T-helper 1 cell treated with Interleukin-12 subunit alpha and Interleukin-12 subunit beta and Interleukin-4 antibody, amounts not matched to agents 30 ng/mL and 1 ng/mL, for 36 hours (primary cell): Measurements from ENCODE around the gene MYADML2. TPM values are rescaled to one million over a fixed set of nuclear protein-coding genes. Genes with fewer than 3 reads are reported as not detected.

Experiments used
- intact Hi-C: fragments of 100-400 bp; cut with micrococcal nuclease; formaldehyde crosslinking; loops from one replicate; pipeline ENCODE4 v1.15.1; 2024
- total RNA-seq: library from RNA; stranded (reverse); gene quantifications from 2 replicates; pipeline ENCODE4 v1.2.3, GENCODE V29; 2022

Gene MYADML2
- total RNA-seq, 1 donor from 2014 or later = not detected

DNA sequence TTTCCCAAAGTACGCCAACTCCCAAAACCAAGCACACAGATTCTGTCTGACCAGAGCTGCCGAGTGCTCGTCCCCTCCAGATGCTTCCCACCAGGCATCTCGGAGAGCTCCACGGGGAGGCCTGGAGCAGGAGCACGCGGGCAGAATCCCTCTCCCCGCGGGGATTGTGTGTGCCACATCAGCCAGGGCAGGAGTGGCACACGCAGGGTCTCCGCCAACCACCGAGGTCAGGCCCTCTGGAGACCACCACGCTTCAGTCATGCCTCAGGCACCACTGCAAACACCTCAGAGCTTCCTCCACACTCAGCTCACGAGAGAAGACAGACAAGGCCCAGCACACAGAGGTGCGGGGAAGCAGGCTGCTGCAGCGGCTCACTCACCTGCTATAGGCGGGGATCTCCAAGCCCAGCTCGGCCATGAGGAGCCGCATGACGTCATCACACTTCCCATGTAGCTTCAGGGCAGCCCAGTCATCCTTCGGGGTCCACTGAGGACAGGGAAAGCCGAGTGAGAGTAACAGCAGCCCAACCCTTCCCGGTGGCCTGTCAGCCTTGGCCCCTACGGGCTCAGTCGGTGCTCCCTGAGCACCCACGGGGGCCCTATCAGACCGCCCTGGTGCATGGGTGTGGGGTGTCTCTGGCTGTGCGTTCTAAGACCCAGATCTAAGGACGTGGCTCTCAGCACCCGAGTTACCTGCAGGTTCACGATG, 33.5 kb downstream of the MYADML2 start:
- intact Hi-C loops = loop anchor here (5.0 kb wide), 1 partner anchor 109 kb away; the partner anchor contains the start of genes CENPX and LRRC45

DNA sequence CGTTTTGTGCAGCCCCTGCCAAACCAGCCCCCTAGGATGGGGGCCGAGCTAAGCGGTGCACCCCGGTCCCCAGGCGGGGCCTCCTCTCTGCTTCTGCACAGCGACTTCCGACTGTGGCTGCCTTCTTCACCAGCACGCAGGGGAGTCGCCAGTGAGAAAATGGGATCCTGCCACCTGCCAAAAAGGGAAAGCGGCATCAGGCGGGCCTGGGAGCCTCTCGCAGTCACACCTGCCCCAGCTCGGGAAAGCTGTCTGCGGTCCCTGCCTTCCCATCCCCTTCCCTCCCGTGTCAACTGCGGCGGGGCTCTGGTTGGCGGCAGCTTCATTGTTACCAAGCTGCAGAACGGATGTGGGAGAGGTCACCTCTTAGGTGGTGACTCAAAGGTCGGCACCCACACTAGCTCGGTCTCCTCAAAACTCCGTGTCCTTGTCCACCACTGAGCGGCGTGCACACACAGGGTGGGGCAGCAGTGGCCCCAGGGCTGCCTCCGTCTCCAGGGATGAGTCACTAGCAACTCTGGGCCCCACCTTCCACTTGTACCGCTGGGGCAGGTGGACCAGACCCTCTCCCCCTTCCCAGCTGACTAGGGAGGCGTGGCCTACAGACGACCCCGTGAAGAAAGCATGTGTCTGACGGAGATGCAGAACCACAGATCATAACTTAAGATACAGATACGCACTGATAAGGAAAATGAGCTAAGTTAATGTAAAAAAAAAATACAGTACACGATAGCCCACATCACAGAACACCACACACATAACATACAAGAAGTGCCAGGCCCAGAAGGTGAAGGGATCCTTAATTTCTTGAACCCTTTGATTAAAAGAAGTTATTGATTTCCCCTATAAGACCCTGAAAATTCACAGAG, 34.4 kb downstream of the MYADML2 start:
- intact Hi-C loops = loop anchor here (5.0 kb wide), 1 partner anchor 110 kb away; the partner anchor contains the start of genes CENPX and LRRC45

DNA sequence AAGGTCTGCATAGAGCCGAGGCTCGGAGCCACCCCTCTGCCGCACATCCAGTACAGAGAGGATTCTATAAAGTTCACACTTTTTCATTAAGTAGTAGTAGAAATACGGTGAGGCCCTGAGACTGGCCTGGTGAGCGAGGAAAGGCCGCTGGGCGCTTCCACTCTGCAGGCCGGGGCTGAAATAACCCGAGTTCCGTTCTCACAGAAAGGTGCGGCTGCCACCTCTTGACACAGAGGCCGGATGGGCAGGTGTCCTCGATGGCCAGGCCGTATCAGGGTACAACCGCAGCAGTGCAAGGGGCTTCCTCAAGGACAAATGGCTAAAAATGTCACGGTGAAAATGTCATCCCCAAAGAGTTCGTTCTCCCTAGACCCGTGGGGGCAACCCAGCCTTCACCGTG, 35.1 kb downstream of the MYADML2 start:
- intact Hi-C loops = loop anchor here (1.0 to 5.0 kb wide), 6 partner anchors 15 to 110 kb away; partner anchors contain the start of genes ALYREF, ANAPC11, ARHGDIA and CENPX

DNA sequence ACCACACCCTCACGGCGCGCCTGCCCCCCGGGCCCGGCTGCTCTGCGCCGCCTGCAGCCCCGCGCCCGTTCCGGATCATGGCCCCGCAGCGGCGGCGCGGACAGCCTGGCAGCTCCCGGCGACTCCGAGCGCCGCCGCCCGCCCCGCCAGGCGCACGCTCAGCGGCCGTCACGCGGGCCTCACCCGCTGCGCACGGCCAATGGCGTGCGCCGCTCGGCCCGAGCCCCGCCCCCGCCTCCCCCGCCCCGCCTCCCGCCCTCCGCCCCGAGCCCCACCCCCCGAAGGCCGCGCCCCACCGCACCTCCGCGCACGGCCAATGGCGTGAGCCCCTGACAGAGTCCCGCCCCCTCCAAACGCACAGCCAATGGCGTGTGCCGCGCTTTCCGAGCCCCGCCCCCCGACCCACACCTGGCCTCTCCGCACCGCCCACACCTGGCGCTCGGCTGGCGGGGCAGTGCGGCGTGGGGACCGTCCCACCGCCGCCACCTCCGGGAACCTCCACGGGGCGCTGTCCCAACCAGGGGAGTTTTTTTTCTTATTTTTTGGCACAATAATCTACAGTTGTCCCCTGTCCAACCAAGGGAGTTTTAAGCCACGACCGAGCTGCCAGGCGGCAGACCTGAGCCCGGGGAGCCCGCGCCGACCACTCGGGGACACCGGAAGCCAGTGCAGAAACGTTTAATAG, 35.6 kb downstream of the MYADML2 start, which contains the start of gene PCYT2:
Gene PCYT2, minus strand, starts transcription at position 123 of the 685 bp plus-strand sequence. Its CDS starts 44 bp downstream, at position 79.
- intact Hi-C loops = loop anchor here (1.0 to 5.0 kb wide), 6 partner anchors 15 to 111 kb away; partner anchors contain the start of genes ALYREF, ANAPC11, ARHGDIA and CENPX

DNA sequence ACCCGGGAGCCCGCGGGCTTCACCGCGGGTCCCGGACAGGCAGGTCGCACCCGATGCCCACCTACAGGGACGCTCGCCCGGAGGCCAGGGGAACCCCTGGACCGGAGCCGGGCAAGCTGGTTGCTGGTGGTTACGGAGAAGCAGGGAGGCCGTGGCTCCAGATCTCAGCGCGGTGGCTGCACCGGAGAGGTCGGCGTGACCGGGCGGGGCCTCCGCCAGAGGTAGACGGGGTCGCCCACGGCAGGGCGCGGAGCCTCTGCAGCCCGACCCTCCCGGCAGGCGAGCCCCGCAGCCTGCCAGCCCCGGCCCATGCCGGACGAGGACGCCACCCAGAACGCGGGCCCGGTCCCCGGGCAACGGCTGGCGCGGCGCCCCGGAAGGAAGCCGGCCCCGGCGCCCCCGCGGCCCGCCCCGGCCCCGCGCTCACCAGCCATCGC, 36.2 kb downstream of the MYADML2 start:
- intact Hi-C loops = loop anchor here (1.0 to 5.0 kb wide), 7 partner anchors 7 to 111 kb away; partner anchors contain the start of genes ALYREF, ANAPC11, ARHGDIA and CENPX

DNA sequence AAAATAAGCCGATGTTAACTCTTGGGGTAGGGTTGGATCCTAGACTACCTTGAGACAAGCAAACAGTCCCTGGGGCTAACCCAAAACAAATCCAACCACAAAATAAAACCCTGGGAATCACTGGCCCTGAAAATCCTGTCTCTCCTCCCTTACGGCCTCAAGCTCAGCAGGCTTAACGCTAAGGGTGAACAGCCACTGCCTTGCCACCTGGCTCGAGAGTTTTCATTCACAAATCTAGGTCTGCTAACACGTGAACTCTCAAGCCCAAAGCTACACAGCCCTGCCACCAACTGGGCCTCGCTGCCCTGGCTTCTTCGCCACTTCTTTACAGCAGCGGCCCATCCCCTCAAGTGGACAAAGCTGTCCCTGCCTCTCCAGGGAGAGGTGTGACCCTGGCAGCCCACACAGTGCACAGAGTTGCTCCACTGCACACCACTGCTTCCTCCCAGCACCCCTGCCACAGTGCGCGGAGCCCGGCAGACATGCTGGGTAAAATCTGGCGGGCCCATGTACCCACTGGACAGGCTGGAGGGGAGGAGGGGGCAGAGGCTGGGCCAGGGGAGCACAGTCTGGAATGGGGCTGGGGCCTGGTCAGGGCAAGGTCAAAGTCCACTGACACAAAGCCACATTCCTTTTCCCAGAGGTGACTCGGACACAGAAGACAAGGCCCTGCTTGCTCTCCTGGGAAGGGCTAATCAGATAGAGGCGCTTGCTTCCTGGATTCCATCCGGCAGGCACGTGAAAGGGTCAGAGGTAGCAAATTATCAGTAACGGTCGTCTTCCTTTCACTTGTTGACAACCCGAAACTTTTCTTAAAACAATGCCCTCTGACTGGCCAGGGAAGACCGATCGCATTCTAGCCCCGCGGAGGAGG, 36.8 kb downstream of the MYADML2 start:
- intact Hi-C loops = loop anchor here (1.0 to 5.0 kb wide), 4 partner anchors 8 to 112 kb away; partner anchors contain the start of genes CENPX, LRRC45, MAFG and MCRIP1

DNA sequence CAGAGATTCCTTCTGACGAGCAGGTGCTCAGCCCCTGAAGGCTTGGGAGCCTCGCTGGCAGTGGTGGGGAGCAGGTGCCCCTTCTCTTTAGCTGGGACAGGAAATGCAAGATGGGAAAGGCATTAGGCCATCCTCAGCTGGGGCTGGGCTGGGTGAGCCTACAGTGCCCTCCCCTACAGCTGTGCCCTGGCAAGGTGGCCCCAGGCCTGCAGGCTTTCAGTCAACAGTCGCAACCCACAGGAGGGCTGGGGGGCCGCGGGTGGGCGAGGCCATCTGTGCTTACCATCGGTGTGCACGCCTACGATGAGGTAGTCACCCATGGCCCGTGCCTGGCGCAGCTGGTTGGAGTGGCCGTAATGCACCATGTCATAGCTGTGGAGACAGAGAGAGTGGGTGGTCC, 37.8 kb downstream of the MYADML2 start:
- intact Hi-C loops = no loop called here

DNA sequence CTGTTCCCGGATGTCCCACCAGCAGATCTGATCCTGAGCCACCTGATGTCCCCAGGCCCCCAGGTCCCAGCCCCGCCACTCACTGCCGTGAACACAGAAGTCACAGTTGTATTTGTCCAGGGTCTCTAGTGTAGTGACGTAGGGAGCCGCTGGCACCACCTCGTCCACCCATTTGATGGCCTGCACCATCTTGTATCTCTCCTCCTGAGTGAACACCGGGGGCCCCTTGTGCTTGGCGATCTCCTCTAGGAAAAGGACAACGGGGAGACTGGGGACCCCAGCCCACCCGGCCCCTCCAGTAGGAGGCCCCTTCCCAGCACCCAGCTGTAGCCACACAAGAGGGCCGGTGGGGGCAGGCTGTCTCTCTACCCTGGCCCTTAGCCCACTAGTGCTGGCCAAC, 38.2 kb downstream of the MYADML2 start:
- intact Hi-C loops = no loop called here

DNA sequence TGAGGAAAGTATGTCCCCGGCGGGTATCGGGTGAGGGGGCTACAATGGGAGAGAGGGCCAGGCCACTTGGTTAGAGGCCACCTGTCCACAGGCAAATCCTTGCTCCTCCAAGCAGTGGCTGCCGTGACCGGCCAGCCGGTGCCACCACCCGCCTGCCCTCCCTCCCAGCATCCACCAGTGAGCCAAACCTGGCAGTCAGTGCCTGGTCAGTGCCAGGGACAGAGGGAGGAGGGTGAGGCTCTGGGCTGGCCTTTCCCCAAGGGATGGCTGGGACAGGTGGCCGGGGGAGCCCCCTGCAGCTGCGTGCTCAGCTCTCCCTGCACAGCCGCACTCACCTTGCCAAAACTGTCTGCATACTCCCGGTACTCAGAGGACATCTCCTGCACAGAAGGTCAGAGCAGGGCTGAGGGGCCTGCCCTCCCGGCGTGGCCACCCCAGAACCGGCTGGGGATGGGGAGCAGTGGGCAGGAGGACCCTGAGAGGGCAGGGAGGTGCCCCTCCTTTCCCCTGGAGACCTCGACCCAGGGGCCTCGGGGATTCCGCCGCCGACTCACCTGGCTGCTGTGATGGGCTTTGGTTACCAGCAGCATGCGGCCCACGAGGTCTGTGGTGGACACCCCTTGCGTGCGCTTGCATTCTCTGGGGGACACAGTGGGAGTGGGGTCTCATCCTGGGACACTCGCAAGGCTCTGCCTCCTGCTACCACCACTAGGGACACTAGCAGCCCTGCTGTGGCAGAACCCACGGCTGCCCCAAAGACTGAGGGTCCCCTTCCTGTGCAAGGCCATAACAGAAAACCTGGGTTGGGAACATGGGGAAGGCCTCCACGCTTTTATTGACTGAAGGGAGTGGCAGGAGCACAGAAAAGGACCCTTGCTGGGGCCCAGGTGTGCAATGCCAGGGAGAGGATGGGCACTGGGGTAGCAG, 39.6 kb downstream of the MYADML2 start:
- intact Hi-C loops = no loop called here

DNA sequence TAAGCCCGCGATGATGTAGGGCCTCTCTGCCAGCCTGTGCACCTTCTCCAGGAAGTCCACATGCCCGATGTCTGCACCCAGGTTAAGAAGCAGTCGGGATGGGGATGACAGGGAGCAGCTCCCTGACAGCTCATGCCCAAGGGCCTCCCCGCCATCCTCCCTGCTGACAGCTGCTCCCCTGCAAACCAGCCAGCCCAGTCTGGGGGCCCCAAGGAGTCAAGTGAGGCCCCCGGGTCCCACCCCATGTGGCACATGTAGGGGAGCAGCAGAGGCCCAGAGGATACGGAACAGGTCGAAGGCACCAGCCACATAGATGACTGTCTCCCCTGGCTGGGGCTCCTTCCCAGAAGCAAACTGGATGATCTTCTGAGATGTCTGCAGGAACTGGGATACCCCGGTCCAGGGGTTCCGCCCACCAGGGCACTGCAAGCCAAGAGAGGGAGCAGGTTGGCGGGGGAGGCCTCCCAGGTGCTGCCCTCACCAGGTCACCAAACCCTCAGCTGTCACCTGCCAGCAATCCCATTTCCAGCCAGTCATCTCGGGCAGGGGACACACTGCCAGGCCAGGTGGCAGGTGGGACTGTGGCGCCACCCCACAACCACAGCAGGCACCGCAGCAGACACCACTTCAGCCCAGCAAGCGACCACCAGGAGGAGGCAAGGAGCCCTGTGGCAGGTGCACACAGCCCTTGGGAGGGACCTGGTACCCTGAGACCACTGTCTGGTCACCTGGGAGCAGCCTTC, 40.4 kb downstream of the MYADML2 start:
- intact Hi-C loops = no loop called here

DNA sequence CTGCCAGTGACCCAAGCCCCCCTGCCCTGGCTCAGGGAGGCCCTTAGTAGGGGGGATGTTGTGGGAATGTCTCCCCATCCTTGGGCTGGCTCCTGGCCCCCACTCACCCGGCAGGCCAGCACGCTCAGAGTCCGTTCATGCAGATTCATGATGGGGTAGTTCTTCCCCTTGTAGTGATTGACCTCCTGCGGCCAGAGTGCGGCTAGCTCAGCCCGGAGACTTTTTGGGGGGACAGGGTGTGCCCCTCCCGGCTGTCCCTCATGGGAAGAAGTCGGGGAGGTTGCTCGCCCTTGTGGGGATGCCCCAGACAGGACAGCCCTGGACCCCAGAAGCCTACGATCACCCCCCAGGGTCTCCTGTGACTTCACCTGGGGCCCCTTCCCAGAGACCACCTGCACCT, 41.0 kb downstream of the MYADML2 start:
- intact Hi-C loops = no loop called here

DNA sequence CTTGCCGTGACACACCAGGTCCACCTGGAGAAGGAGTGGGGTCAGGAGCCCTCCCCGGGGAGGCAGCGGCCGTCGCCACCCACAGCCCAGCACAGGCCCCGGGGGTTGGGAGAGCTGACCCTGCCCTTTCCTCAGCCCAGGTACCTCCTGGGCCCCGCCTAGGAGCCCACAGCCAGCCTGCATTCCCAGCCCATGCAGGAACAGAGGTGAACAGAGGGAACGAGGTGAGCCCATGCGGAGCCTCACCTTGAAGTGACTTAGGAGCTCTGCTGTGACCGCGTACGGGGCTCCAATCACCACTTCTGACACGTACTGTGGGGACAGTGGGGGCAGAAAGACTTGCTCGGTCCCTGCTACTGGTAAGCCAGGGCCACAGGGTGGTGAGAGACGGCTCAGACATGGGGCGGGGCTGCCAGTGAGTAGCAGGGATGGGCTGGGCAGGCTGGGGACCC, 41.6 kb downstream of the MYADML2 start:
- intact Hi-C loops = no loop called here

DNA sequence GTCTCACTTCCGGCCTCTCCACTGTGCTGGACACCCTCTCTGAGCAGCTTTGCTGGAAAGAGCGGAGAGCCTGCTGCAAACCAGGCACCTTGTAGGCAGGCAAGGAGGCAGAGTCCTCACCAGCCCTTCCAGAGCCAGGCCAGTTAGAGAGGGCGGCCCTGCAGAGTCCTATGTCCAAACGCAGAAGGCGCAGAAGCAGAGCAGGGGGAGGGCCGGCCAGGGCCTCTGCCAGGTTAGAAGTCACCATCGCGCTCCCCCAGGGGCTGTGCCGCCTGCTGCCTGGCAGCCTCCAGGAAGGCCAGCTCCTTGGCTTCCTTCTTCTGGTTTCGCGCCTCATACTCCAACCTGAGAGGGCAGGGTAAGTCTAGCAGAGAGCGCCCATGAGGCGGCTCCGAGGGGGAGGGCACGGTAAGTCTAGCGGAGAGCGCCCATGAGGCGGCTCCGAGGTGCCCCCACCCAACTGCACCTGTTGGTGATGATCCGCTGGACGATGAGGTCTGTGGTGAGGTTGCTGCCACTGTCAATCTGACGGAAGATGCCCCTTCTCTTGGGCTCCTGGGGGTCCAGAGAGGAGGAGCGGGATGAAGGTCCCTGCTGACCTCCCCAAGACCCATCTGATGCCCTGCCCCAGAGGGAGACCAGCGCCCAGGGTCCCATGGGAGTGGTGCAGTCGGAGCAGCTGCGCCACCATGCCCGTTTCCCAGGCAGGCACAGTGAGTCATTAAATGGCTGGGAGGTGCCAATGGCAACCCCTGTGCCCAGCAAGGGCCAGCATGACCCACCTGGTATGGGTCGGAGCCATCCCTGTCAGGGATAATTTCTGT, 42.2 kb downstream of the MYADML2 start:
- intact Hi-C loops = no loop called here

DNA sequence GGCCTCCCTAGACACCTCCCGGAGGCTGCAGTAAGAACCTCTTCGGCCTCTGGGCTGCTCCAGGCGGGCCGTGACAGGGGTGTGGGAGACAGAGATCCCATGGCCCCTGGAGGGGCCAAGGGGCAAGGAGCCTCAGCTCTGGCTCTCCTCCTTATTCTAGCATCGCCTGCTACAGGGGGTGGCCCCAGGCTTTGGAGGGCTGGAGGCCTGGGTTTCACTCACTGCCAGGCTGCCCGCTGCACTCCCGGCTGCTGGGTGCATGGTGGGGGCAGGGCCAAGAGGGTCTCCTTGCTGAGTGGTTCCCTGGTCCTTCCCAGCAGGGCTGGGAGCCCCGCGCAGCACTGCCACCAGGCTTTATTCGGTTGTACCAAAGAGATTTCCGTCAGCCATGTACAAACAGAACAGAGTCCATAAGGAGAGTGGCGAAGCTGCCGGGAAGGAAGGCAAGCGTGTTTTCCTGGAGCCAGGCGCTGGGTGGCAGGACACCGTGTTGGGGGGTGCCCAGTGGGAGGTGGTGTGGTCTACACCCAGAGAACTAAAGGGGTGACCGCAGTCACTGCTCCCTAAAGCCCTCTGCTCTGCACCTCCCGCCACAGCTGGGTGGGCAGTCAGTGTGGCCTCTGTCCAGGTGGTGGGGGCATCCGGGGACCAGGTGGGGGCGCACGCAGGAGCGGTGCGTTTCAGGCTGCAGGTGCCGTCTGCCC, 43.0 kb downstream of the MYADML2 start:
- intact Hi-C loops = no loop called here

DNA sequence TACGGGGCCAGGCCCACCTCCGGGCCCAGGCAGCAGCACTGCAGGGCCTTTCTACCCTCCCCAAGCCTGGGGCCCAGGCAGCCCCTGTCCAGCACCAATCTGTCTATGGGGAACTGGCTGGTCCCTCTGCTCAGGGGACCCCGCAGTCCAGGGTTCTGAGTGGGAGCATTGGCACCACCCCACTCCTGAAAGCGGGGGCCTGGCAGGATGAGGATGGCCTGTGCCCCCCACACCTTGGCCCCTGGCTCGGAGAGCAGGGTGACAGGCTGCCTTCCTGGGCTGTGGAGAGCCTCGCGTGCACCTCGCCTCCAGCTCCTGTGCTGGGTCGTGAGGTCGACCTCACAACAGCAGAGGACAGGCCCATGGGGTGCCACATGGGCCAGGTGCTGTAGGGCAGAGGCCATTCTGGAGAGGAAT, 43.6 kb downstream of the MYADML2 start:
- intact Hi-C loops = no loop called here

DNA sequence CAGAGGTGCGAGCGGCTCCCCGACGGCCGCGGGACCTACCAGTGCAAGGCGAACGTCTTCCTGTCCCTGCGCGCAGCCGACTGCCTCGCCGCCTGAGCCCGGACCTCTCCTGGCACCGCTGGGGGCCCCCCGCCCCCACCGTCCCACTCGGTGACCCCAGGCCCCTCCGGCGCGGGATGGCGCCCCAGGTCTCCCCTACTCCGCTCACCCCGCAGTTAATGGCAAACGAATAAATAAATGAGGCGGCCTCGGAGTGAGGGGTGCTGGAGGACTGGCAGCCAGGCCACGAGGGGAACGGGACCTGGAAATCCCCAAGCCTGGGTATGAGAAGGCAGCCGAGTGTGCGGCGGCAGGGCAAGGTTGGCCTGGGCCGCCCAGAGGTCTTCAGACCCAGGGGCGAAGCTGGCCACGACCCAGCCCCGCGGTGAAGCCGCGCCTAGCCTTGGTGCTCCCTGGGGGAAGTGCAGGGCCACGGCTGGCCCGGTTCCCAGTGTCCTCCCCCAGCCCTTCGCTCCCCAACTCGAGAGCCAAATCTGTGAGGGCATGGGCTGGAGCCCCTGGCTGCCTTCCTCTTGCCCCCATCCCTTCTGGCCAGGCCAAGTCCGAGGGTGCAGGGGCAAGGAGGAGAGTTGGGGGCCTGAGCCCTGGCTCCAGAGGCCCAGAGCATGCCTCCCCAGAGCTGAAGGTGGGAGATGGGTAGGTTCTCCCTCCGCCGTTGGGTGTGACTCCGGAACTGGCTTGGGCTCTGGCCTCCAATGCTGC, 44.2 kb downstream of the MYADML2 start:
- intact Hi-C loops = no loop called here
